GM23248 (cell line): ENCODE results near the gene NXPH4. TPM values are rescaled to one million over a fixed set of nuclear protein-coding genes. Genes with fewer than 3 reads are reported as not detected.

Experiments used
- DNase-seq: peaks from one replicate; pipeline ENCODE4 v3.0.0-alpha.2; 2015
- H2AFZ ChIP-seq: fragments of 200-600 bp; sonication (generic); 2 replicates; pipeline ENCODE4 v1.6.1; 2016; ENCODE audit warnings: antibody characterized with exemption
- H3F3A ChIP-seq: fragments of 200-600 bp; sonication (generic); 2 replicates; pipeline ENCODE4 v1.6.1; 2016; ENCODE audit warnings: mild to moderate bottlenecking, antibody characterized with exemption, mixed run types; ENCODE audit not compliant: insufficient read depth
- H3K27ac ChIP-seq: fragments of 200-600 bp; sonication (generic); 2 replicates; pipeline ENCODE4 v1.5.1; 2016; ENCODE audit warnings: mild to moderate bottlenecking
- H3K27me3 ChIP-seq: fragments of 200-600 bp; sonication (generic); replicated peaks from 2 replicates; pipeline ENCODE4 v1.6.1; 2016; ENCODE audit warnings: mild to moderate bottlenecking; ENCODE audit not compliant: insufficient read depth
- H3K36me3 ChIP-seq: fragments of 200-600 bp; sonication (generic); 2 replicates; pipeline ENCODE4 v1.6.1; 2016; ENCODE audit warnings: low read depth, mild to moderate bottlenecking
- H3K4me1 ChIP-seq: fragments of 200-600 bp; sonication (generic); 2 replicates; pipeline ENCODE4 v1.6.1; 2016; ENCODE audit warnings: mild to moderate bottlenecking; ENCODE audit not compliant: insufficient read depth
- H3K4me2 ChIP-seq: fragments of 200-600 bp; sonication (generic); one replicate; pipeline ENCODE4 v1.6.1; 2016; ENCODE audit warnings: mild to moderate bottlenecking; ENCODE audit not compliant: unreplicated experiment
- H3K4me3 ChIP-seq: fragments of 200-600 bp; sonication (generic); 2 replicates; pipeline ENCODE4 v1.5.1; 2016; ENCODE audit warnings: mild to moderate bottlenecking
- H3K79me2 ChIP-seq: fragments of 200-600 bp; sonication (generic); 2 replicates; pipeline ENCODE4 v1.6.1; 2016; ENCODE audit warnings: mild to moderate bottlenecking; ENCODE audit not compliant: insufficient read depth
- H3K9ac ChIP-seq: fragments of 200-600 bp; sonication (generic); 2 replicates; pipeline ENCODE4 v1.6.1; 2016; ENCODE audit warnings: mild to moderate bottlenecking
- H3K9me2 ChIP-seq: fragments of 200-600 bp; sonication (generic); 2 replicates; pipeline ENCODE4 v1.6.1; 2016; ENCODE audit warnings: mixed run types, mild to moderate bottlenecking, moderate library complexity; ENCODE audit not compliant: insufficient read depth
- H3K9me3 ChIP-seq: fragments of 200-600 bp; sonication (generic); one replicate; pipeline ENCODE4 v1.6.1; 2017; ENCODE audit warnings: low read depth
- H4K20me1 ChIP-seq: fragments of 200-600 bp; sonication (generic); 2 replicates; pipeline ENCODE4 v1.6.0; 2016; ENCODE audit not compliant: insufficient read depth
- EZH2 ChIP-seq: fragments of 200-600 bp; sonication (generic); IDR thresholded peaks from 2 replicates; pipeline ENCODE4 v1.6.1; 2018; ENCODE audit warnings: antibody characterized with exemption, mild to moderate bottlenecking; ENCODE audit not compliant: insufficient read depth, poor library complexity, severe bottlenecking
- EZH2phosphoT487 ChIP-seq: fragments of 200-600 bp; sonication (generic); IDR thresholded peaks from 2 replicates; pipeline ENCODE4 v1.6.1; 2018; ENCODE audit warnings: antibody characterized with exemption, moderate library complexity, mild to moderate bottlenecking, low read depth; ENCODE audit not compliant: insufficient read depth
- WGBS, 2 experiments: methylation state at CpG; one replicate each; pipeline ENCODE4 v1.1.6; 2015 to 2017; ENCODE audit warnings: low lambda C conversion rate in 2 of 2, low coverage in 1 of 2; ENCODE audit errors: missing lambda C conversion rate in 2 of 2; 5-methylcytosine and 5-hydroxymethylcytosine counted together
- in situ Hi-C: fragments of 300-500 bp; cut with MboI; formaldehyde crosslinking; loops from 2 replicates; pipeline ENCODE4 v1.15.0; 2020
- polyA plus RNA-seq: library from polyadenylated mRNA; unstranded; fragments of >200 nt; fragmentation: Nextera tagmentation; extraction: Ambion mirVana; gene quantifications from 2 replicates; pipeline ENCODE4 v1.2.1, GENCODE V29; 2016
- total RNA-seq: library from RNA; depleted of rRNA; stranded (reverse); fragments of >200 nt; shearing (Covaris generic); gene quantifications from 2 replicates; pipeline ENCODE4 v1.2.3, GENCODE V29; 2014

The NXPH4 gene
- total and polyA plus RNA-seq, 2 experiments from 2014 or later = 5.4 to 5.7 TPM

GRCh38 chr12:57196439-57196838 is 20.2 kb upstream of the NXPH4 start:
- Histone ChIP-seq H3K79me2 (peaks cover 35% of the 10 kb centered on the region), H3K9me3 (no peaks in the 10 kb centered on the region), H2AFZ (no peak overlapping the region), H3K4me3 (no peak overlapping the region), H3K27ac (no peak overlapping the region), H3K36me3 (peaks cover 80% of the 10 kb centered on the region; the same call in 1 of the 2 replicates), H3K27me3 (no peaks in the 10 kb centered on the region), H3K4me1 (no peaks in the 10 kb centered on the region), H3K4me2 (no peak overlapping the region), H3F3A (no peaks in the 10 kb centered on the region), H3K9ac (no peak overlapping the region), H3K9me2 (no peaks in the 10 kb centered on the region), H4K20me1 (no peaks in the 10 kb centered on the region)
- in situ Hi-C loops = no loop called here
- TF ChIP-seq EZH2phosphoT487 = no peak
- TF ChIP-seq EZH2 = no peak
- no peak for DNase-seq
- WGBS, 2 experiments = 87 to 94% methylated on average over 4 of the region's 4 CpGs

GRCh38 chr12:57196956-57197355 is 19.6 kb upstream of the NXPH4 start:
- Histone ChIP-seq H3K9ac (no peak overlapping the region), H3K9me2 (no peaks in the 10 kb centered on the region), H3K4me1 (no peaks in the 10 kb centered on the region), H3K27ac (no peak overlapping the region), H2AFZ (no peak overlapping the region), H3K79me2 (peaks cover 35% of the 10 kb centered on the region), H3F3A (no peaks in the 10 kb centered on the region), H4K20me1 (no peaks in the 10 kb centered on the region), H3K4me2 (no peak overlapping the region), H3K4me3 (no peak overlapping the region), H3K27me3 (no peaks in the 10 kb centered on the region), H3K36me3 (peaks cover 77% of the 10 kb centered on the region; the same call in 1 of the 2 replicates), H3K9me3 (no peaks in the 10 kb centered on the region)
- 90 to 92% methylated on average over 21 to 22 of the region's 22 CpGs for WGBS, 2 experiments
- TF ChIP-seq EZH2phosphoT487 (no peak), EZH2 (no peak)
- DNase-seq = no peak
- in situ Hi-C loops = no loop called here

- WGBS, 2 experiments = 90 to 91% methylated on average over 17 of the region's 17 CpGs
- DNase-seq = no peak
- Histone ChIP-seq H3K4me1 (no peaks in the 10 kb centered on the region), H3K4me2 (no peak overlapping the region), H3K9me2 (no peaks in the 10 kb centered on the region), H3K27ac (no peak overlapping the region), H3F3A (no peaks in the 10 kb centered on the region; the same call in 1 of the 2 replicates), H4K20me1 (no peaks in the 10 kb centered on the region), H3K27me3 (no peaks in the 10 kb centered on the region), H2AFZ (no peak overlapping the region), H3K4me3 (no peak overlapping the region), H3K9me3 (no peaks in the 10 kb centered on the region), H3K36me3 (peaks cover 66% of the 10 kb centered on the region; the same call in 1 of the 2 replicates), H3K9ac (no peak overlapping the region), H3K79me2 (peaks cover 36% of the 10 kb centered on the region)
- TF ChIP-seq EZH2 (no peak), EZH2phosphoT487 (no peak)
- in situ Hi-C loops = no loop called here
Measured at GRCh38 chr12:57198329-57198728, 18.3 kb upstream of the NXPH4 start.

- H3K27ac ChIP-seq = no peak overlapping the region
- no peak for DNase-seq
- no peak overlapping the region for H3K9ac ChIP-seq
- in situ Hi-C loops = no loop called here
- H4K20me1 ChIP-seq = no peaks in the 10 kb centered on the region
- H2AFZ ChIP-seq = no peak overlapping the region
- H3K9me3 ChIP-seq = no peaks in the 10 kb centered on the region
- H3K4me2 ChIP-seq = no peak overlapping the region
- H3K4me3 ChIP-seq = no peak overlapping the region
- H3K4me1 ChIP-seq = no peaks in the 10 kb centered on the region
- 82 to 84% methylated on average over 14 to 15 of the region's 15 CpGs for WGBS, 2 experiments
- H3K9me2 ChIP-seq = no peaks in the 10 kb centered on the region
- peaks cover 69% of the 10 kb centered on the region; the same call in 1 of the 2 replicates for H3K36me3 ChIP-seq
- H3F3A ChIP-seq = no peaks in the 10 kb centered on the region; the same call in 1 of the 2 replicates
- peaks cover 40% of the 10 kb centered on the region for H3K79me2 ChIP-seq
- TF ChIP-seq EZH2 (no peak), EZH2phosphoT487 (no peak)
- H3K27me3 ChIP-seq = no peaks in the 10 kb centered on the region
Measured at GRCh38 chr12:57199191-57199590, 17.4 kb upstream of the NXPH4 start.

DNA sequence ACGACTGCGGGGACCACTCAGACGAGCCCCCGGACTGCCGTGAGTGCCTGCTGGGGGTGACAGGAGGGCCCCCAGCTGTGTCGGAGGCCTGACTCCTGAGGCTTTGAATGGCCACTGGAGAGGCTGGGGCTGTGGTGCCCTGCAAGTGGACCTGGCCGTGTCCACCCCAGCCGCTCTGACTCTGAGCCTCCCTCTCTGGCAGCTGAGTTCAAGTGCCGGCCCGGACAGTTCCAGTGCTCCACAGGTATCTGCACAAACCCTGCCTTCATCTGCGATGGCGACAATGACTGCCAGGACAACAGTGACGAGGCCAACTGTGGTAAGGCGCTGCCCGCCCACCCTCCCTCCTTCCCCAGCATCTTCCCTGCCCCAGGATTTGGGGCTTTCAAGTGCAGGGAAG is 16.1 kb upstream of the NXPH4 start:
- H3K27me3 ChIP-seq = no peaks in the 10 kb centered on the region
- WGBS, 2 experiments = 82 to 87% methylated on average over 13 to 14 of the region's 15 CpGs

More for the DNA sequence above, 16.1 kb upstream of the NXPH4 start:
- Histone ChIP-seq H3K27ac (no peak overlapping the region), H3K9ac (no peak overlapping the region), H3K9me3 (no peaks in the 10 kb centered on the region), H3K79me2 (peaks cover 28% of the 10 kb centered on the region), H2AFZ (no peak overlapping the region), H3K4me3 (no peak overlapping the region), H3K4me2 (no peak overlapping the region), H4K20me1 (no peaks in the 10 kb centered on the region), H3F3A (no peaks in the 10 kb centered on the region; the same call in 1 of the 2 replicates), H3K36me3 (peaks cover 58% of the 10 kb centered on the region; the same call in 1 of the 2 replicates), H3K4me1 (no peaks in the 10 kb centered on the region), H3K9me2 (no peaks in the 10 kb centered on the region)
- TF ChIP-seq EZH2 (no peak), EZH2phosphoT487 (no peak)
- no peak for DNase-seq
- in situ Hi-C loops = no loop called here
